ENCODE measurements around the gene CCDC70.

DNA sequence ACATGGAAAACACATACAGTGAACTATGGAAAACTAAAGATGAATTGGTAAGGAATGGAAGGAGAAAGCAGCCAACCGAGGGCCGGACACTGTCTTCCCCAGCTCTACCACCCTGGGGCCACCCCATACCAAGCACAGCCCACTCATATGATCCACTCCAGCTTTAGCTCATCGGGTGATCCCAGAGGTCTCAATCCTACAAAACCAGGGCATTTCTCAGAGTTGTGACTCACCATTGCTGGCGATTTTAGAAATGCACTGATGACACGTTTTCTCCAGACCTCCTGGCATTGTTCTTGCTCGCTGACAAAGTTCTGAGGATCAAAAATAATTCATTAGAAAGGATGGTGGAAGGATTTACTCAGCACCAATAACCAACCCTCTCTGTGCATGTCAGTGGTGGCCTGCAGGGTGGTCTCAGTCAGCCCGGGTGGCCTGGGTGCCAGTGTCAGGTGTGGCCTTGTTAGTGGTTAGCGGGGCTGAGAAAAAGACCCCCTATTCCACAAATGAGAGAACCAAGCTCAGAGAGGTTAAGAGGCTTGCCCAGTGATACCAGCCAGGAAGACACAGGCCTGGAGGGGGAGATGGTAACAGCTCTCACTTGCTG is 23.4 kb upstream of the CCDC70 start:
- TF ChIP-seq, protein P1, sequence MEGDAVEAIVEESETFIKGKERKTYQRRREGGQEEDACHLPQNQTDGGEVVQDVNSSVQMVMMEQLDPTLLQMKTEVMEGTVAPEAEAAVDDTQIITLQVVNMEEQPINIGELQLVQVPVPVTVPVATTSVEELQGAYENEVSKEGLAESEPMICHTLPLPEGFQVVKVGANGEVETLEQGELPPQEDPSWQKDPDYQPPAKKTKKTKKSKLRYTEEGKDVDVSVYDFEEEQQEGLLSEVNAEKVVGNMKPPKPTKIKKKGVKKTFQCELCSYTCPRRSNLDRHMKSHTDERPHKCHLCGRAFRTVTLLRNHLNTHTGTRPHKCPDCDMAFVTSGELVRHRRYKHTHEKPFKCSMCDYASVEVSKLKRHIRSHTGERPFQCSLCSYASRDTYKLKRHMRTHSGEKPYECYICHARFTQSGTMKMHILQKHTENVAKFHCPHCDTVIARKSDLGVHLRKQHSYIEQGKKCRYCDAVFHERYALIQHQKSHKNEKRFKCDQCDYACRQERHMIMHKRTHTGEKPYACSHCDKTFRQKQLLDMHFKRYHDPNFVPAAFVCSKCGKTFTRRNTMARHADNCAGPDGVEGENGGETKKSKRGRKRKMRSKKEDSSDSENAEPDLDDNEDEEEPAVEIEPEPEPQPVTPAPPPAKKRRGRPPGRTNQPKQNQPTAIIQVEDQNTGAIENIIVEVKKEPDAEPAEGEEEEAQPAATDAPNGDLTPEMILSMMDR (conservative IDR thresholded peaks at IDR 0.05; ENCODE audit: low read depth, low read length): no peak
- TF ChIP-seq EZH2 (IDR thresholded peaks at IDR 0.05; ENCODE audit: low read length, unreplicated experiment) (no peak), EZH2phosphoT487 (IDR thresholded peaks at IDR 0.05; ENCODE audit: borderline replicate concordance, low read length) (no peak)
